GM12878 (cell line): ENCODE data around the gene VN1R5. TPM values are rescaled to one million over a fixed set of nuclear protein-coding genes. Genes with fewer than 3 reads are reported as not detected.

Experiments used
- ATAC-seq: fragments of 200-7000 bp; cut with Tn5 transposase; 3 replicates; pipeline ENCODE4 v1.9.1; 2020; ENCODE audit warnings: mild to moderate bottlenecking, moderate library complexity
- BruUV-seq: library from RNA; stranded (reverse); fragments of 400-500 nt; replicated peaks from 2 replicates; lab custom pipeline; 2021; lab: Mats Ljungman, UMichigan
- CTCF ChIA-PET: fragments of 300-600 bp; sonication (Branson Sonifier 250); formaldehyde crosslinking; extraction: SDS; loops from one replicate; lab custom pipeline; 2021; ENCODE audit warnings: inconsistent platforms; lab: Yijun Ruan, JAX
- POLR2A ChIA-PET: fragments of 350-600 bp; formaldehyde crosslinking; extraction: SDS; loops from one replicate; lab custom pipeline; 2021; ENCODE audit warnings: inconsistent platforms; lab: Charles Lee
- RAD21 ChIA-PET: fragments of 300-600 bp; sonication (Branson Sonifier 250); formaldehyde crosslinking; loops from one replicate; lab custom pipeline; 2023; ENCODE audit warnings: antibody characterized with exemption; ENCODE audit not compliant: unreplicated experiment; lab: Charles Lee
- SMC1A ChIA-PET: fragments of 300-600 bp; sonication (Branson Sonifier 250); formaldehyde crosslinking; loops from one replicate; lab custom pipeline; 2023; ENCODE audit not compliant: unreplicated experiment, uncharacterized antibody; lab: Charles Lee
- DNase-seq: peaks from one replicate; pipeline ENCODE4 v3.0.0-alpha.2; 2011; ENCODE audit warnings: low read depth, low spot score
- FAIRE-seq: peaks from 3 replicates; lab custom pipeline; 2011; peaks lifted over from hg19 to GRCh38; lab: Jason Lieb, UNC
- H2AFZ ChIP-seq: 2 replicates; pipeline ENCODE4 v1.6.0; 2011; ENCODE audit warnings: low read depth, low read length, control low read depth; ENCODE audit not compliant: control insufficient read depth
- H3K27ac ChIP-seq: 2 replicates; pipeline ENCODE4 v1.5.1; 2011; ENCODE audit warnings: control low read depth; ENCODE audit not compliant: control insufficient read depth, insufficient read depth
- H3K27me3 ChIP-seq, 2 experiments: replicated peaks in 1 of 2; 2 replicates each; pipeline versions ENCODE4 v1.6.0 to v1.6.1; 2011; ENCODE audit warnings: low read length in 1 of 2; ENCODE audit not compliant: control insufficient read depth in 2 of 2, insufficient read depth in 2 of 2
- H3K36me3 ChIP-seq, 2 experiments: 2 replicates each; pipeline ENCODE4 v1.5.1; 2011; ENCODE audit warnings: low read length in 1 of 2; ENCODE audit not compliant: control insufficient read depth in 2 of 2, insufficient read depth in 2 of 2
- H3K4me1 ChIP-seq: 2 replicates; pipeline ENCODE4 v1.6.1; 2011; ENCODE audit warnings: mild to moderate bottlenecking, low read length, moderate library complexity, mixed read lengths; ENCODE audit not compliant: control insufficient read depth, insufficient read depth
- H3K4me2 ChIP-seq: 2 replicates; pipeline ENCODE4 v1.6.0; 2011; ENCODE audit warnings: control low read depth; ENCODE audit not compliant: control insufficient read depth, insufficient read depth
- H3K4me3 ChIP-seq: fragments of 200-600 bp; sonication (generic); 2 replicates; pipeline ENCODE4 v1.5.1; 2016
- H3K79me2 ChIP-seq: 2 replicates; pipeline ENCODE4 v1.6.0; 2011; ENCODE audit warnings: low read length; ENCODE audit not compliant: control insufficient read depth, insufficient read depth
- H3K9ac ChIP-seq: 2 replicates; pipeline ENCODE4 v1.8.0; 2011; ENCODE audit warnings: low read length, control low read depth, mixed read lengths; ENCODE audit not compliant: control insufficient read depth, insufficient read depth
- H3K9me3 ChIP-seq: replicated peaks from 3 replicates; pipeline ENCODE4 v1.5.1; 2011; ENCODE audit warnings: mild to moderate bottlenecking, low read length; ENCODE audit not compliant: control insufficient read depth, insufficient read depth
- H4K20me1 ChIP-seq: 2 replicates; pipeline ENCODE4 v1.6.0; 2011; ENCODE audit not compliant: control insufficient read depth, insufficient read depth
- ATF3 ChIP-seq: IDR thresholded peaks from 2 replicates; pipeline ENCODE4 v1.6.1; 2011; ENCODE audit warnings: low read depth, mild to moderate bottlenecking, low read length, moderate library complexity, borderline replicate concordance; ENCODE audit errors: extremely low read depth
- ATF7 ChIP-seq: fragments of 450-650 bp; IDR thresholded peaks from 2 replicates; pipeline ENCODE4 v1.6.1; 2016; ENCODE audit warnings: low read depth, mild to moderate bottlenecking
- BRCA1 ChIP-seq: IDR thresholded peaks from 2 replicates; pipeline ENCODE4 v1.6.1; 2011; ENCODE audit warnings: low read depth, low read length, improper control_type of control experiment
- CBFB ChIP-seq: IDR thresholded peaks from 2 replicates; pipeline ENCODE4 v1.6.1; 2016; ENCODE audit warnings: antibody characterized with exemption, low read depth
- ESRRA ChIP-seq: IDR thresholded peaks from 2 replicates; pipeline ENCODE4 v1.6.1; 2012; ENCODE audit warnings: mild to moderate bottlenecking, low read length, improper control_type of control experiment
- HCFC1 ChIP-seq: fragments of 150-350 bp; IDR thresholded peaks from 2 replicates; pipeline ENCODE4 v1.6.1; 2014; ENCODE audit warnings: low read length
- IKZF1 ChIP-seq: fragments of 450-650 bp; conservative IDR thresholded peaks from 2 replicates; pipeline ENCODE4 v1.6.1; 2017; ENCODE audit warnings: antibody characterized with exemption, mild to moderate bottlenecking
- IKZF2 ChIP-seq, 2 experiments: fragments of 450-650 bp; IDR thresholded peaks; 2 replicates each; pipeline ENCODE4 v1.6.1; 2017; ENCODE audit warnings: mild to moderate bottlenecking in 2 of 2, moderate library complexity in 2 of 2
- NR2C1 ChIP-seq: fragments of 450-650 bp; IDR thresholded peaks from 2 replicates; pipeline ENCODE4 v1.6.1; 2017; ENCODE audit warnings: antibody characterized with exemption, mild to moderate bottlenecking, moderate library complexity
- RAD21 ChIP-seq: IDR thresholded peaks from 2 replicates; pipeline ENCODE4 v1.6.1; 2011; ENCODE audit warnings: mild to moderate bottlenecking, low read depth, low read length, moderate library complexity; ENCODE audit not compliant: insufficient read depth
- SREBF2 ChIP-seq: IDR thresholded peaks from 2 replicates; pipeline ENCODE4 v1.6.1; 2012; ENCODE audit warnings: mild to moderate bottlenecking, low read length
- USF1 ChIP-seq: IDR thresholded peaks from 2 replicates; pipeline ENCODE4 v1.6.1; 2011; ENCODE audit warnings: borderline replicate concordance, low read depth, mild to moderate bottlenecking, moderate library complexity, mixed read lengths, low read length; ENCODE audit not compliant: insufficient read depth; ENCODE audit errors: extremely low read length
- WRNIP1 ChIP-seq: IDR thresholded peaks from 2 replicates; pipeline ENCODE4 v1.6.1; 2011; ENCODE audit warnings: low read depth, low read length, improper control_type of control experiment, borderline replicate concordance
- ZBTB11 ChIP-seq: fragments of 450-650 bp; formaldehyde crosslinking; IDR thresholded peaks from 2 replicates; pipeline ENCODE4 v1.5.0; 2022; ENCODE audit warnings: mild to moderate bottlenecking, missing genetic modification characterization
- ZBTB40 ChIP-seq: fragments of 450-650 bp; IDR thresholded peaks from 2 replicates; pipeline ENCODE4 v1.6.1; 2016; ENCODE audit warnings: mild to moderate bottlenecking, moderate library complexity, borderline replicate concordance
- WGBS: methylation state at CpG from one replicate; pipeline ENCODE4 v1.1.6; 2016; ENCODE audit warnings: low lambda C conversion rate; ENCODE audit not compliant: insufficient replicate concordance, insufficient coverage; ENCODE audit errors: missing lambda C conversion rate; 5-methylcytosine and 5-hydroxymethylcytosine counted together
- in situ Hi-C: fragments of 300-500 bp; cut with MboI; formaldehyde crosslinking; loops from 9 replicates; pipeline ENCODE4 v1.14.3; 2018; ENCODE audit warnings: mixed read lengths
- intact Hi-C: fragments of 100-400 bp; cut with micrococcal nuclease; formaldehyde crosslinking; loops from one replicate; pipeline ENCODE4 v1.14.2; 2022; ENCODE audit not compliant: unreplicated experiment
- polyA plus RNA-seq, 11 experiments: library from polyadenylated mRNA; depleted of rRNA in 4 of 11; unstranded in 6 of 11; stranded (reverse) in 5 of 11; fragments of >200 nt; fragmentation: Nextera tagmentation in 4 of 11; fragmentation: Illumina TruSeq in 1 of 11; extraction: Ambion mirVana in 4 of 11; extraction: Trizol in 1 of 11; gene quantifications; 1 replicate in 1 of 11; 2 replicates in 10 of 11; pipeline versions ENCODE4 v1.2.1 to v1.2.3, GENCODE V29; 2011 to 2016; ENCODE audit warnings: inconsistent platforms in 2 of 11, missing spikeins in 2 of 11, low read depth in 1 of 11
- total RNA-seq, 4 experiments: library from RNA; depleted of rRNA in 3 of 4; stranded (reverse); fragments of >200 nt in 3 of 4; fragmentation: Illumina TruSeq in 1 of 4; extraction: Trizol in 1 of 4; gene quantifications; 2 replicates each; pipeline versions ENCODE4 v1.2.1 to v1.2.3, GENCODE V29; 2013 to 2021

The VN1R5 gene
- total and polyA plus RNA-seq, 10 of the 15 experiments (the other 5 are each of a cell fraction or from before 2014, with no cell fraction given), result not detected

GRCh38 chr1:247287460-247287859 is 31.6 kb downstream of the VN1R5 start:
- intact Hi-C loops (no loop called here), in situ Hi-C loops (no loop called here)
- Histone ChIP-seq H4K20me1 (no peaks in the 10 kb centered on the region), H3K27ac (no peak overlapping the region), H3K79me2 (no peaks in the 10 kb centered on the region), H3K4me2 (no peak overlapping the region), H3K9ac (no peak overlapping the region), H3K9me3 (no peaks in the 10 kb centered on the region; the same call in 2 of the 3 replicates), H3K36me3 (no peaks in the 10 kb centered on the region), H2AFZ (no peak overlapping the region), H3K4me3 (no peak overlapping the region), H3K27me3 (no peaks in the 10 kb centered on the region), H3K4me1 (no peaks in the 10 kb centered on the region)
- ChIA-PET RAD21 (no interaction called here), SMC1A (no interaction called here), POLR2A (no interaction called here), CTCF (no interaction called here)
- DNase-seq, result no peak
- no TSS peak for BruUV-seq
- FAIRE-seq, result no peak
- 56% methylated on average over 11 of the region's 14 CpGs for WGBS
- ATAC-seq, result no peak
- TF ChIP-seq USF1, result no peak
- no peak for TF ChIP-seq ATF3
- TF ChIP-seq IKZF2 (IDR thresholded peaks at IDR 0.05), result no peak
- no peak for TF ChIP-seq WRNIP1
- TF ChIP-seq BRCA1, result no peak
- no peak for TF ChIP-seq CBFB
- TF ChIP-seq ESRRA, result no peak
- TF ChIP-seq NR2C1, result no peak
- TF ChIP-seq HCFC1, result no peak
- no peak for TF ChIP-seq ZBTB11
- no peak for TF ChIP-seq RAD21
- TF ChIP-seq SREBF2, result no peak
- TF ChIP-seq ATF7, result no peak
- no peak for TF ChIP-seq ZBTB40
- TF ChIP-seq IKZF1, result no peak
